HT1080 (cell line): ENCODE measurements around the gene ADAMTSL5. TPM values are rescaled to one million over a fixed set of nuclear protein-coding genes. Genes with fewer than 3 reads are reported as not detected.
"Not testable (repeated sequence)": the region's sequence is repeated elsewhere in the genome, so short reads cannot be mapped to it uniquely, and the experiment has no call there.

Source experiments
- DNase-seq: peaks from one replicate; pipeline ENCODE4 v3.0.0-alpha.2; 2015; ENCODE audit warnings: low read depth
- total RNA-seq: library from RNA; depleted of rRNA; stranded (reverse); fragments of >200 nt; shearing (Covaris generic); gene quantifications from 2 replicates; pipeline ENCODE4 v1.2.3, GENCODE V29; 2014

ADAMTSL5 gene
- total RNA-seq, 1 experiment from 2014 or later = 5.5 TPM

- no peak for DNase-seq
These were observed 18.8 kb upstream of the ADAMTSL5 start for GRCh38 chr19:1531587-1531986.

- DNase-seq = not testable (repeated sequence)
These were observed 18.0 kb upstream of the ADAMTSL5 start for GRCh38 chr19:1530856-1531255.

DNA sequence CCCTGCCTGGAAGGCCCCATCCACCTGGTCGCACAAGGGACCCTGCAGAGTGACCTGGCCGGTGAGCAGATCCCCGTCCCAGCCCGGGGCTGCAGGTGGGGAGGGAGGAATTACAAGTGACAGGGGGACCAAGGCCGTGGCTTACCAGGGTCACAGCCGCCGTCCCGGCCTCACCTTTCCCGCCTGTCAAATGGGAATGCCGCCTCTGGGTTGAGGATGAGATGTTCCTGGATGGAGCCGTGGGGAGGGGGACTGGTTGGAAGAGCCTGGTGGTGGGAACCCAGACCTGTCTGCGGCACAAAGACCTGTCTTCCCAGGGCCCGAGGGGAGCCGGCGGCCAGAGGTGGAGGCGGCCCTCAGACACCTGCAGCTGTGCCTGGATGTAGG is 16.6 kb upstream of the ADAMTSL5 start:
- no peak for DNase-seq

DNA sequence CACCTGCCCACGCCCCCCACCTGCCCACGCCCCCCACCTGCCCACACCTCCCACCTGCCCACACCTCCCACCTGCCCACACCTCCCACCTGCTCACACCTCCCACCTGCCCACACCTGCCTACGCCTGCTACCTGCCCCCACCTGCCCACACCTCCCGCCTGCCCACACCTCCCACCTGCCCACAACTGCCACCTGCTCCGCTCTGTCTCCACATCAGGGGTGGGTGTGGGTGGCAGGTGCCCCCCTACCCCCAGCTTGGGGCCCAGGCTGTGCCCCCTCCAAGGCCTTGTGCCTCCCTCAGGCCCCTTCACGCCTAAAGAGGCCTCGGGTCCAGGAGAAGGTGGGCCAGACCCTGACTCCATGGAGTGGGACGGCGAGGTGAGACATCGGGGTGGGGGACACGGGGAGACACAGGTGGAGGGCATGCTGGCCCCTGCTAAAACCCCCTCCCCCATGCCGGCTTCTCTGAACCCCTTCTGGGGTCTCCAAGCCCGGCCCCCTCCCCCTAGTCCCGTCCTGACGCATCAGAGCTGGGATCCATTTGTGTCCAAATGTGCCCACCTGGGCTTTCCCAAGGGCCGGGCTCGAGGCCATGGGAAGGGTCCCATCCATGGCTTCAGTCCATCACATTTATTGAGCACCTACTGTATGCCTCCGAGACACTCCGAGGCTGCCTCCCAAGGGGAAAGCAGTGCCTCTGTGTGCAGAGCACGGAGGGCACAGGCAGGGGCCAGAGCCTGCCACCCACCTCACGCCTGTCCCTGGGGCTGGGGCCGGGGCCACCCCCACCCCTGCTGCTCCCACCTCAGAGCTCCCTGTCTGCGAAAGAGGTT is 16.0 kb upstream of the ADAMTSL5 start:
- no peak for DNase-seq

- DNase-seq = no peak
These were observed 15.0 kb upstream of the ADAMTSL5 start for GRCh38 chr19:1527650-1528309.

- no peak for DNase-seq
These were observed 14.3 kb upstream of the ADAMTSL5 start for GRCh38 chr19:1526979-1527649.

DNA sequence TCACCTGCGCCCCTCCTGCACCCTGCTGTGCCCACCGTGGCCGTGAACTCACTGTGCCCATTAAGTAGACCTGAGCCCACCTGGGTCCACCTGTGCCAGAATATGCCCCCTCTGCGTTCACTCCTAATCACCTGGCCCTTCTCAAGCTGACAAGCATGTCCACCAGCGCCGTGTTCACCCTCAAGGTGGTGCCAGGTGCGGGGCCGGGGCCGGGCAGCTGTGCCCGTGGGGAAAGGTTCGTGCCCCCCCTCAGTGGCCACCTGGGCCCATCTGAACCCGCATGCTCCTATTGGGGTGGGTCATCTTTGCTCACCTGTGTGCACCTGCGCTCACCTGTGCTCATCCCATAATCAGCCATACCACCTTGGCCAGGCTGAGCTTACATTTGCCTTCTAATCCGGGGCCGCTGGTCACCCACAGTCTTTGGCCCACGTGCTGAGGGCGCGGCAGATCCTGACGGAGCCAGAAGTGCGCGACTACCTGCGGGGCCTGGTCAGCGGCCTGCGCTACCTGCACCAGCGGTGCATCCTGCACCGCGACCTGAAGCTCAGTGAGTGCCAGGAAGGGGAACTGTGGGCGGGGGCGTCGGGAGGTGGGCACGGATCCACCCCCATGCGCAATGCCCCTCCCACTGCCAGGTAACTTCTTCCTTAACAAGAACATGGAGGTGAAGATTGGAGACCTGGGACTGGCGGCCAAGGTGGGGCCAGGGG is 13.4 kb upstream of the ADAMTSL5 start:
- no peak for DNase-seq

GRCh38 chr19:1525343-1525742 is 12.5 kb upstream of the ADAMTSL5 start:
- DNase-seq = no peak

DNA sequence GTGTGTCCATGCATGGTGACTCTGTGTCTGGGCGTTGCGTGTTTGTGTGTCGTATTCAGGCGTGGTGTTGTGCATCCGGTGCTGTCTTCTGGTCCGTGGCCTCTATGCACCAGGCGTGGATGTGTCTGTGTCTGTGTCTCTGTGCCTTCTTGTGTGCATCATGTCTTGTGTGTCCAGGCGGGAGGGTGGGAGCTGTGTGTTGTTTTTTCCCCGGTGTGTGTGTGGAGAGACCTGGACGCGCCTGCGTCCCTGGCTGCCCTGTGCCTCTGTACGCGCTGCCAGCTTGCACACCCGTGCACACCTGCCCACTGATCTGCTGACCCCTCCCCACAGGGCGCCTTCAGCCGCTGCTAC is 12.1 kb upstream of the ADAMTSL5 start:
- DNase-seq = no peak

DNA sequence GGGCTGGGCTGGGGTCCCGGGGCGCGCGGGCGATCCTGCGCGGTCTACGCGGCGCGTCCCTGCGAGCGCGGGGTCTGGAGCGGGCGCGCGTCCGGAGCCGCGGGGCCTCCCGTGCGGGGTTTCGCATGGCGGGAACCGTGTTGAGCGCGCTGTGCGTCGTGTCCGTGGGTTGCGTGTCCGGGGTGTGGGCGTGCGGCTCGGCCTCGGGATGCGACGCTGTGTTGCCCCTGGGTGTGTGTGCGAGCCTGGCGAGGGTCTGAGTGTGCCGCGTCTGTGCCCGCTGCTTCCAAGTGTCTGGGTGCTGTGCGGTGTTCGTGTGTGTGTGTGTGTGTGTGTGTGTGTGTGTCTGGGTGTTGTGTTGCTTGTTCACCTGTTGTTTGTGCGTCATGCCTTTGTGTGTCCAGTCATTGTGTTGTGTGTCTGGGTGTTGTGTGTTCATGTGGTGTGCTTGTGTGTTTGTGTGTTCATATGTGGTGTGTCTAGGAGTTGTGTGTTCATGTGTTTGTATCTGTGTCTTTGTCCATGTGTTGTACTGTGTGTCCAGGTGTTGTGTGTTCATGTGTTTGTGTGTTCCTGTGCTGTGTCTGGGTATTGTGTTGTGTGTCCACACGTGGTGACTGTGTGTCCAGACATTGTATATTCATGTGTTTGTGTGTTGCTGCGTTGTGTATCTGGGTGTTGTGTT is 11.6 kb upstream of the ADAMTSL5 start:
- no peak for DNase-seq

DNA sequence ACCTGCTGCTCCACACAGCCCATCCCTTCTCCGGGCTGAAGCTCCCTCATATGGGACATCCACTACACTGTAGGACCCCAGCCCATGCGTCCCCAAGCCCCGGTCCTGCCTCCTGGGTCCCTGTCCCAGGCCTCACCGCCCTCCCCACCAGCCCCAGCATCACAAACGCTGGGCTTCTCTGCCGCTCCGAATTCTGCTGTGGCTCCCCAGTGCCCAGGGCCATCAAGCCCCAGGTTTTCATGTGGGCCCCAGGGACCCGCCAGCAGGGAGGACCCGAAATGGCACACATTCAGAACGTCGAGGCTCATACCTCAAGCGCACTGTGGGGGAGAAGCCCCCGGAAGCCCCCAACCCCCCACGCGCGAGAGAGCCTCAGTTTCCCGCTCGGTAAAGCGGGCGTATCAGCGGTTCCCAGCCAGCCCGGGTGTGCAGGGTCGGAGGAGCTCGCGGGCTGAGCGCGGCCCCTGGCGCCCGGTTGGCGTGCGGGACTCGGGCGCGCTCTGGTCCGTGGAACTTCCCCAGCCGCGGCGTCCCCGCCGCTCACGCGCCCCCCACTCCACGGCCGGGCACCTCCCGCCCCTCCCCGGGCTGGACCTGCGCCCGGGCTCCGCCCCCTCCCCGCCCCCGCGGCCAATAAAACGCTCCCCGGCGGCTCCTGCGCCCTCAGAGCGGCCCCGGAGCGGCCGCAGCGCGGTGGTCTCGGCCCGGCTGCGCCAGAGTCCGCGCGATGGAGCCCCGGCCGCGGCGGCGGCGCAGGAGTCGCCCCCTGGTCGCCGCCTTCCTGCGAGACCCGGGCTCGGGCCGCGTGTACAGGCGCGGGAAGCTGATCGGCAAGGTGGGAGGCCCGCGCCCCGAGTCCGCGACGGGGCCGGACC is 10.8 kb upstream of the ADAMTSL5 start, which contains the start of gene PLK5:
Gene PLK5 (plus strand): TSS at position 666 of the 875 bp plus-strand sequence. CDS start 2,920 bp downstream, outside the sequence.
- no peak for DNase-seq

GRCh38 chr19:1522838-1523237 is 10.0 kb upstream of the ADAMTSL5 start:
- DNase-seq = no peak

DNA sequence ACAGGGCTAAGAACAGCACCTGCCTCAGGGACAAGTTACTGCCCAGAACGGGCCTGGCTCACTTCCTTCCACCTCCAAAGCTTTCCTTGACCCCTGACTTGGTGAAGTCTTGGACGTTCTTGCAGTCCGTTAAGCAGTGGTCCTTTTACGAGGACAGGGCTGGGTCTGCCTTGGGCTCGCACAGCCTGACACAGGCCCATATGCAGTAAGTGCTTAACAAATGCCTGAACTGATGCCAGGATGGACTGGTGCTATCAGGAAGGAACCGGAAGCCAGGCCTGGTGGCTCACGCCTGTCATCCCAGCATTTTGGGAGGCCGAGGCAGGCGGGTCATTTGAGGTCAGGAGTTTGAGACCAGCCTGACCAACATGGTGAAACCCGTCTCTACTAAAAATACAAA is 9.2 kb upstream of the ADAMTSL5 start:
- DNase-seq = no peak

GRCh38 chr19:1521636-1522035 is 8.8 kb upstream of the ADAMTSL5 start:
- no peak for DNase-seq

DNA sequence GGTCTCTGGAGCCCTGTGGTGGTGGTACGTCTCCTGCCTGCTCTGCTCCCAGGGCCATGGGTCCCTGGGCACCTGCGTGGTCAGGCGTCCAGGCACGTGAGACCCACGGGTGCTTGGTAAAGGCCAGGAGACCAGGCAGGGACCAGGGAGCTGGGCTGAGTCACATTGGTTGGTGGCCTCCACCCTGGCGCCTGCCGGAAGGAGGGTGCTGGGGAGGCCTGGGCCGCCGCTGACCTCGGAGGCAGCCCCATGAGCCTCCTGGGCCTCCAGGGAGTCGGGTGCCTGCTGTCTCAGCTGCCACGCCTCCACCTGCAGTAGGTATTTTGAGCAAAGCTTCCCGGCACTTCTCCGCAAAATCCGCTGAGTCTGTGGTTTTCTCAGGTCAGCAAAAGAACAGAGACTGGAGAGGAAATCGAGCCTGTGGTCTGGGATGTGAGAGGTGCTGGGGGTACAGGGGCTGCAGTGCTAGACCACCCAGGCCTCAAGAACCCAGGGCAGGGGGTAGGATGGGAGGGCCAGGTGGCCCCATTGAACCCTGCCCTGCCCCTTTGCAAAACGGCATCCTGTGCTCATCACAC is 7.5 kb upstream of the ADAMTSL5 start:
- DNase-seq = no peak

GRCh38 chr19:1519802-1520201 is 7.0 kb upstream of the ADAMTSL5 start:
- DNase-seq = not testable (repeated sequence)

DNA sequence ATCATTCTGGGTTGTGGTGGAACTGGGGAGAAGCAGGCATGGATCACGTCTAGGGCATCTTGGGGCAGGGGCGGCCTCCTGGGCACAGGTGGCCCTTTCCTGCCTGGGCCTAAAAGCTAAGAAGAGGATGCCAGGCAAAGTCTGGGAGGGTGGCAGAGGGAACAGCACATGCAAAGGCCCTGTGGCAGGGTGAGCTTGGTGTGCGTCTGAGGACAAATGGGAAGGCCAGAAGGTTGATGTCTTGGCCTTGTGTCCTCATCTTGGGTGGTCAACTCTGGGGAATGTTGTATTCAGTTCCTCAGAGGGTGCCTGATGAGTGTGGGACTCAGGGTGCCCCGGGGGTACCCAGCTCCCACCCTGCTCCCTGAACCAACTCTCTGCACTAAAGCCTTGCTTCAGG is 5.7 kb upstream of the ADAMTSL5 start:
- DNase-seq = no peak

DNA sequence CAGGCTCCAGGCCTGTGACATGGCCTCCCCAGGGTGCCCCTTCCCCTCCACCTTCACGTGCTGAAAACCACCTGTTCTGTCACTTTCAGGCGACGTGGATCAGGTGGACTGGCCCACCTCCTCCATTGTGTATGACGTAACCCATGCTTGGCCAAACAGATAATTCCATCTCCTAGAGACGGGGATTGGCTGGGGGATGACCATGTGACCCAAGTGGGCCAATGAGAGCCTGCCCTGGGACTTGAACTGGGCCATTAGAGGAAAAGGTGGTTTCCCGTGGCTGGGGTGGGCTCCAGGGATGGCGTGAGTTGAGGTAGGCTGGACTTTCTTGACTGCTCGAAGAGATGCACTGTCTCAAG is 3.6 kb upstream of the ADAMTSL5 start:
- DNase-seq = no peak

DNA sequence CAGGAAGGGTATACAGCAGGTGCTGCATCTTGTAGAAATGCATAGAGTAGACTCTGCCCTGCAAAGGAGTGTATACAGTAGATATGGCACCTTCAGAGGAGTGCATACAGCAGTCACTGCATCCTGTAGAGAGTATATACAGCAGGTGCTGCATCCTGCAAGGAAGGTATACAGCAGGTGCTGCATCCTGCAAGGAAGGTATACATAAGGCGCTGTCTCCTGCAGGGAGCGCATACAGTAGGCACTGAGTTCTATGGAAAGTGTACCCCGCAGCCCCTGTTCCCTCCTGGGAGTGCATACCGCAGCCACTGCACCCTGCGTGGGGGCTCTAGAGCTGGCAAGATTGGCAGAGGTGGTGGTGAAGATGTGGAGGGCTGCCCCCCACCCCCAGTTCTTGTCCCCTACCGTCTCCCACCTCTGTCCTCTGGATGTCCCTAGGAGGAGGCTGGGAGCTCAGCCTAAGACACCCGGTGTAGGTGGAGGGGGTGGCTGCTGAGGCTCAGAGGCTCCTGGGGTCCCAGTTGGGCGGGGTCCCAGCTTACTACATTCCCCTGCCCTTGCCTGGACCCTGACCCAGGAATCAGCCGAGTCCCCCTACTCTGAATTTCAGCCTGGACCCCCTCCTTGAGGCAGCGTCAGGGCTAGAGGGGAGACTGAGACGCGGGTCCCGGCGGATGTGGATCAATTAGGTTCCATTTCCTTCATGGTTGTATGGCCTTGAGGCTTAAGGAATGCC is 2.3 kb upstream of the ADAMTSL5 start:
- DNase-seq = no peak
